GM12892 (cell line): Measurements from ENCODE around the gene RAVER2.

ENCODE experiments used
- POLR2A ChIP-seq: IDR thresholded peaks from 2 replicates; pipeline ENCODE4 v1.6.1; 2011; ENCODE audit warnings: low read depth, low read length, control low read depth
- POLR2AphosphoS5 ChIP-seq: IDR thresholded peaks from 2 replicates; pipeline ENCODE4 v1.6.1; 2011; ENCODE audit warnings: low read depth, low read length, control low read depth
- TAF1 ChIP-seq: IDR thresholded peaks from 2 replicates; pipeline ENCODE4 v1.6.1; 2011; ENCODE audit warnings: low read depth, mild to moderate bottlenecking, control low read depth, low read length, borderline replicate concordance

DNA sequence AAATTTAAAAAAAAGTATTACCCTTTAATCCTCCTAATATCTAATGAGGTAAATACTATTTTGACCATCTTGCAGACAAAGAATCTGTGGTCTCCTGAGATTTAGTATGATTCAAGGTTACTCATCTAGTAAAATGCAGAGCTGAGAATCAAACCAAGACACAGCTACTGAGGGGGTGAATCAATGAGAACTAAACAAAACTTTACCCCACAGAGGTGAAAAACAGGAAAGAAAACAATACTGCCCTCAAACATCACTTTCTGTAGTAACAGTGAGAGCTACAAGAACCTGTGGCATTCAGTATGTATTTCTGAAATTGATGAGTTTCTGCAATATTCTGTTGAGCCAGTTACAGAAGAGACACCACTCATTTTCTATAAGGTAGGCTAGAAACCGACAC is 136.4 kb downstream of the RAVER2 start:
- TF ChIP-seq POLR2AphosphoS5 (no peak), POLR2A (no peak), TAF1 (no peak)
